DOHH2 (cell line): ENCODE data around the gene OR10A6.

Experiments
- H3F3A ChIP-seq: fragments of 200-600 bp; sonication (generic), shearing (Covaris generic); 2 replicates; pipeline ENCODE4 v1.6.0; 2016; ENCODE audit warnings: antibody characterized with exemption, mild to moderate bottlenecking; ENCODE audit not compliant: control insufficient read depth, insufficient read depth
- H3K27ac ChIP-seq: fragments of 200-600 bp; sonication (generic); 2 replicates; pipeline ENCODE4 v1.5.1; 2014; ENCODE audit warnings: low read depth, mild to moderate bottlenecking, low read length, moderate library complexity
- H3K27me3 ChIP-seq: fragments of 200-600 bp; sonication (generic); 2 replicates; pipeline ENCODE4 v1.6.1; 2014; ENCODE audit warnings: mild to moderate bottlenecking, low read length, mixed read lengths; ENCODE audit not compliant: control insufficient read depth
- H3K36me3 ChIP-seq: fragments of 200-600 bp; sonication (generic); 2 replicates; pipeline ENCODE4 v1.6.1; 2014; ENCODE audit warnings: mild to moderate bottlenecking, low read length, moderate library complexity, mixed read lengths; ENCODE audit not compliant: control insufficient read depth
- H3K4me1 ChIP-seq: fragments of 200-600 bp; sonication (generic); 2 replicates; pipeline ENCODE4 v1.6.1; 2014; ENCODE audit warnings: mild to moderate bottlenecking, low read length, mixed read lengths; ENCODE audit not compliant: control insufficient read depth
- H3K4me2 ChIP-seq: fragments of 200-600 bp; sonication (generic); 2 replicates; pipeline ENCODE4 v1.6.0; 2014; ENCODE audit warnings: mild to moderate bottlenecking, low read length, moderate library complexity
- H3K4me3 ChIP-seq: fragments of 200-600 bp; sonication (generic); 2 replicates; pipeline ENCODE4 v1.5.1; 2014; ENCODE audit warnings: mild to moderate bottlenecking, low read length, mixed read lengths
- H3K79me2 ChIP-seq: fragments of 200-600 bp; sonication (generic); 2 replicates; pipeline ENCODE4 v1.6.1; 2014; ENCODE audit warnings: mild to moderate bottlenecking, low read length, mixed read lengths; ENCODE audit not compliant: control insufficient read depth
- H3K9me2 ChIP-seq: fragments of 200-600 bp; sonication (generic); replicated peaks from 2 replicates; pipeline ENCODE4 v1.6.1; 2014; ENCODE audit warnings: mild to moderate bottlenecking, low read length, mixed read lengths; ENCODE audit not compliant: control insufficient read depth
- H3K9me3 ChIP-seq: fragments of 200-600 bp; sonication (generic); 2 replicates; pipeline ENCODE4 v1.6.1; 2014; ENCODE audit warnings: antibody characterized with exemption, low read length, mixed read lengths; ENCODE audit not compliant: control insufficient read depth, insufficient read depth
- H4K20me1 ChIP-seq: fragments of 200-600 bp; sonication (generic); 2 replicates; pipeline ENCODE4 v1.6.0; 2014; ENCODE audit warnings: low read depth, mild to moderate bottlenecking, antibody characterized with exemption, low read length, moderate library complexity; ENCODE audit not compliant: control insufficient read depth, insufficient read depth
- EZH2phosphoT487 ChIP-seq: fragments of 200-600 bp; sonication (generic); IDR thresholded peaks from 2 replicates; pipeline ENCODE4 v1.6.1; 2017; ENCODE audit warnings: borderline replicate concordance, mild to moderate bottlenecking, antibody characterized with exemption, low read length, moderate library complexity, mixed read lengths
- TF ChIP-seq, protein P1 (sequence below): fragments of 200-600 bp; sonication (generic); IDR thresholded peaks from one replicate; pipeline ENCODE4 v1.5.1; 2014; ENCODE audit warnings: antibody characterized with exemption, mild to moderate bottlenecking, low read depth, low read length; ENCODE audit not compliant: poor library complexity, severe bottlenecking

OR10A6 gene

GRCh38 chr11:7890417-7891172, 40.5 kb downstream of the OR10A6 start:
- Histone ChIP-seq H3K79me2 (no peaks in the 10 kb centered on the region), H3K27ac (peak overlapping the region; percentile 96), H3K4me3 (peak overlapping the region; percentile 74), H3K4me1 (peaks cover 60% of the 10 kb centered on the region), H4K20me1 (no peaks in the 10 kb centered on the region), H3F3A (peaks cover 21% of the 10 kb centered on the region), H3K27me3 (no peaks in the 10 kb centered on the region), H3K9me3 (no peaks in the 10 kb centered on the region), H3K9me2 (no peaks in the 10 kb centered on the region), H3K4me2 (peak overlapping the region; percentile 88), H3K36me3 (no peaks in the 10 kb centered on the region)
- TF ChIP-seq EZH2phosphoT487: no peak
- TF ChIP-seq, protein P1, sequence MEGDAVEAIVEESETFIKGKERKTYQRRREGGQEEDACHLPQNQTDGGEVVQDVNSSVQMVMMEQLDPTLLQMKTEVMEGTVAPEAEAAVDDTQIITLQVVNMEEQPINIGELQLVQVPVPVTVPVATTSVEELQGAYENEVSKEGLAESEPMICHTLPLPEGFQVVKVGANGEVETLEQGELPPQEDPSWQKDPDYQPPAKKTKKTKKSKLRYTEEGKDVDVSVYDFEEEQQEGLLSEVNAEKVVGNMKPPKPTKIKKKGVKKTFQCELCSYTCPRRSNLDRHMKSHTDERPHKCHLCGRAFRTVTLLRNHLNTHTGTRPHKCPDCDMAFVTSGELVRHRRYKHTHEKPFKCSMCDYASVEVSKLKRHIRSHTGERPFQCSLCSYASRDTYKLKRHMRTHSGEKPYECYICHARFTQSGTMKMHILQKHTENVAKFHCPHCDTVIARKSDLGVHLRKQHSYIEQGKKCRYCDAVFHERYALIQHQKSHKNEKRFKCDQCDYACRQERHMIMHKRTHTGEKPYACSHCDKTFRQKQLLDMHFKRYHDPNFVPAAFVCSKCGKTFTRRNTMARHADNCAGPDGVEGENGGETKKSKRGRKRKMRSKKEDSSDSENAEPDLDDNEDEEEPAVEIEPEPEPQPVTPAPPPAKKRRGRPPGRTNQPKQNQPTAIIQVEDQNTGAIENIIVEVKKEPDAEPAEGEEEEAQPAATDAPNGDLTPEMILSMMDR: no peak

- Histone ChIP-seq H3K4me1 (peaks cover 60% of the 10 kb centered on the region), H3K27ac (peak overlapping the region; percentile 96), H3K4me3 (peak overlapping the region; percentile 74), H3K4me2 (peak overlapping the region; percentile 88), H3K27me3 (no peaks in the 10 kb centered on the region), H3K36me3 (no peaks in the 10 kb centered on the region), H4K20me1 (no peaks in the 10 kb centered on the region), H3K9me3 (no peaks in the 10 kb centered on the region), H3K9me2 (no peaks in the 10 kb centered on the region), H3K79me2 (no peaks in the 10 kb centered on the region), H3F3A (peaks cover 21% of the 10 kb centered on the region)
- TF ChIP-seq, protein P1: no peak
- no peak for TF ChIP-seq EZH2phosphoT487
Measured at GRCh38 chr11:7889985-7890384, 41.1 kb downstream of the OR10A6 start.

- no peak overlapping the region for H3K27ac ChIP-seq
- no peaks in the 10 kb centered on the region for H3K79me2 ChIP-seq
- H3K4me2 ChIP-seq: no peak overlapping the region
- H3F3A ChIP-seq: peaks cover 1% of the 10 kb centered on the region; the same call in 1 of the 2 replicates
- no peaks in the 10 kb centered on the region for H3K36me3 ChIP-seq
- no peaks in the 10 kb centered on the region for H3K27me3 ChIP-seq
- H4K20me1 ChIP-seq: no peaks in the 10 kb centered on the region
- no peaks in the 10 kb centered on the region for H3K9me2 ChIP-seq
- TF ChIP-seq, protein P1: no peak
- no peak for TF ChIP-seq EZH2phosphoT487
- no peak overlapping the region for H3K4me3 ChIP-seq
- peaks cover 24% of the 10 kb centered on the region for H3K4me1 ChIP-seq
- peaks cover 7% of the 10 kb centered on the region for H3K9me3 ChIP-seq
Measured at GRCh38 chr11:7882860-7883259, 48.2 kb downstream of the OR10A6 start.
